K562 (cell line): Measurements from ENCODE around the gene SEC14L2. TPM values are rescaled to one million over a fixed set of nuclear protein-coding genes. Genes with fewer than 3 reads are reported as not detected.

Source experiments
- CGGBP1 ChIP-seq: fragments of 250-450 bp; sonication (Bioruptor Pico); IDR thresholded peaks from 2 replicates; pipeline ENCODE4 v1.9.0; 2021; ENCODE audit warnings: mild to moderate bottlenecking
- CSDE1 ChIP-seq, 2 experiments: fragments of 450-650 bp; IDR thresholded peaks; 2 replicates each; pipeline ENCODE4 v1.6.1; 2016; ENCODE audit warnings: mild to moderate bottlenecking in 1 of 2
- CTBP1 ChIP-seq: fragments of 450-650 bp; IDR thresholded peaks from 2 replicates; pipeline ENCODE4 v1.6.1; 2016; ENCODE audit warnings: borderline replicate concordance
- E2F4 ChIP-seq: sonication (generic); formaldehyde crosslinking; IDR thresholded peaks from 2 replicates; pipeline ENCODE4 v1.8.0; 2022; ENCODE audit warnings: mild to moderate bottlenecking, low read depth, missing genetic modification reagents
- EZH2 ChIP-seq: IDR thresholded peaks from 2 replicates; pipeline ENCODE4 v1.6.1; 2012; ENCODE audit warnings: low read depth, mild to moderate bottlenecking, inconsistent platforms, low read length, borderline replicate concordance
- HBP1 ChIP-seq: fragments of 450-650 bp; formaldehyde crosslinking; IDR thresholded peaks from 2 replicates; pipeline ENCODE4 v1.4.0; 2022; ENCODE audit warnings: missing genetic modification characterization
- KAT2B ChIP-seq: IDR thresholded peaks from one replicate; pipeline ENCODE4 v1.6.1; 2012; ENCODE audit warnings: low read depth, mild to moderate bottlenecking, control low read depth, inconsistent platforms, low read length, moderate library complexity
- MBD2 ChIP-seq: sonication (generic); IDR thresholded peaks from 2 replicates; pipeline ENCODE4 v1.6.1; 2016; ENCODE audit warnings: low read depth, borderline replicate concordance
- NCOA6 ChIP-seq: fragments of 450-650 bp; IDR thresholded peaks from 2 replicates; pipeline ENCODE4 v1.6.1; 2017; ENCODE audit warnings: mild to moderate bottlenecking
- OTX1 ChIP-seq: fragments of 450-650 bp; formaldehyde crosslinking; IDR thresholded peaks from 2 replicates; pipeline ENCODE4 v1.4.0; 2022; ENCODE audit warnings: mild to moderate bottlenecking
- YY1 ChIP-seq, 3 experiments: IDR thresholded peaks; 2 replicates each; pipeline ENCODE4 v1.6.1; 2011; ENCODE audit warnings: low read length in 2 of 3, mild to moderate bottlenecking in 2 of 3, moderate library complexity in 2 of 3, borderline replicate concordance in 1 of 3, control low read depth in 1 of 3, low read depth in 1 of 3; ENCODE audit not compliant: insufficient read depth in 3 of 3, insufficient replicate concordance in 2 of 3, control insufficient read depth in 1 of 3, insufficient read length in 1 of 3; ENCODE audit errors: extremely low read depth in 1 of 3
- ZNF24 ChIP-seq: fragments of 450-650 bp; IDR thresholded peaks from 2 replicates; pipeline ENCODE4 v1.6.1; 2016
- ZNF445 ChIP-seq: fragments of 250-450 bp; sonication (Bioruptor Pico); IDR thresholded peaks from 2 replicates; pipeline ENCODE4 v1.4.0; 2020; ENCODE audit warnings: low read depth, mild to moderate bottlenecking, moderate library complexity
- ZNF830 ChIP-seq: fragments of 250-450 bp; sonication (Bioruptor Pico); IDR thresholded peaks from 2 replicates; pipeline ENCODE4 v1.5.0; 2021; ENCODE audit warnings: mild to moderate bottlenecking
- polyA plus RNA-seq, 8 experiments: library from polyadenylated mRNA; depleted of rRNA in 4 of 8; stranded (reverse) in 5 of 8; unstranded in 3 of 8; fragments of >200 nt; fragmentation: Nextera tagmentation in 2 of 8; fragmentation: Illumina TruSeq in 1 of 8; extraction: Ambion mirVana in 2 of 8; extraction: Trizol in 1 of 8; gene quantifications; 2 replicates each; pipeline versions ENCODE4 v1.2.1 to v1.2.3, GENCODE V29; 2011 to 2014; ENCODE audit warnings: inconsistent platforms in 1 of 8, missing spikeins in 1 of 8
- total RNA-seq, 7 experiments: library from RNA; depleted of rRNA in 6 of 7; stranded (reverse); fragments of >200 nt in 6 of 7; fragmentation: Illumina TruSeq in 2 of 7; extraction: Trizol in 2 of 7; gene quantifications; 2 replicates each; pipeline versions ENCODE4 v1.2.1 to v1.2.3, GENCODE V29; 2011 to 2021; ENCODE audit warnings: low replicate concordance in 1 of 7

Gene SEC14L2
- total and polyA plus RNA-seq, 9 of the 15 experiments (the other 6 are each of a cell fraction or from before 2014, with no cell fraction given): 0.03 to 0.17 (median 0.10) TPM

GRCh38 chr22:30444632-30445437, 48.0 kb downstream of the SEC14L2 start (continued):
- TF ChIP-seq E2F4 (no peak), CGGBP1 (CRISPR knock-in tag) (peak; percentile 12; the same call in 1 of the 2 replicates), YY1 (IDR thresholded peaks at IDR 0.05; ENCODE audit: borderline replicate concordance in 1 of 3, control insufficient read depth in 1 of 3, extremely low read depth in 1 of 3, insufficient read depth in 3 of 3, insufficient read length in 1 of 3, insufficient replicate concordance in 2 of 3, low read depth in 1 of 3, low read length in 2 of 3) (peak in 2 of 3 experiments; percentile 53 to 86), HBP1 (CRISPR knock-in tag) (peak; percentile 95), ZNF830 (CRISPR knock-in tag) (no peak), MBD2 (no peak), CSDE1 (IDR thresholded peaks at IDR 0.05) (no peak), NCOA6 (no peak), CTBP1 (no peak), KAT2B (no peak), OTX1 (CRISPR knock-in tag) (no peak), EZH2 (no peak), ZNF445 (CRISPR knock-in tag) (peak; percentile 74; the same call in 1 of the 2 replicates), ZNF24 (no peak)
